Progenitor cell of endocrine pancreas (in vitro differentiated cells): Measurements from ENCODE around the gene SAMSN1. TPM values are rescaled to one million over a fixed set of nuclear protein-coding genes. Genes with fewer than 3 reads are reported as not detected.

Experiments used
- DNase-seq: peaks from one replicate; pipeline ENCODE4 v3.0.0; 2021; ENCODE audit warnings: low spot score; ENCODE audit not compliant: unreplicated experiment
- H3K27ac Mint-ChIP-seq: 2 replicates; pipeline ENCODE4 v1.8.0; 2021; ENCODE audit warnings: mild to moderate bottlenecking, moderate library complexity, mixed read lengths
- H3K27me3 Mint-ChIP-seq: 2 replicates; pipeline ENCODE4 v1.8.0; 2021; ENCODE audit warnings: mixed read lengths
- H3K36me3 Mint-ChIP-seq: 2 replicates; pipeline ENCODE4 v1.8.0; 2022; ENCODE audit warnings: mixed read lengths; ENCODE audit not compliant: insufficient read depth
- H3K4me1 Mint-ChIP-seq: 2 replicates; pipeline ENCODE4 v1.8.0; 2021; ENCODE audit warnings: low read depth, mixed read lengths
- H3K4me3 Mint-ChIP-seq: 2 replicates; pipeline ENCODE4 v1.8.0; 2021; ENCODE audit warnings: low read depth, mild to moderate bottlenecking, moderate library complexity, mixed read lengths
- H3K9me3 Mint-ChIP-seq: 2 replicates; pipeline ENCODE4 v1.8.0; 2021; ENCODE audit warnings: low read depth, mixed read lengths
- total RNA-seq: library from RNA; stranded (reverse); gene quantifications from 2 replicates; pipeline ENCODE4 v1.2.1, GENCODE V29; 2021
- TF ChIP-seq, protein P1 (sequence below): fragments of 200-600 bp; sonication (generic); IDR thresholded peaks from one replicate; pipeline ENCODE4 v1.5.0; 2021; ENCODE audit warnings: antibody characterized with exemption, mild to moderate bottlenecking; ENCODE audit not compliant: unreplicated experiment

Gene SAMSN1
- total RNA-seq, 1 donor from 2014 or later, result not detected

DNA sequence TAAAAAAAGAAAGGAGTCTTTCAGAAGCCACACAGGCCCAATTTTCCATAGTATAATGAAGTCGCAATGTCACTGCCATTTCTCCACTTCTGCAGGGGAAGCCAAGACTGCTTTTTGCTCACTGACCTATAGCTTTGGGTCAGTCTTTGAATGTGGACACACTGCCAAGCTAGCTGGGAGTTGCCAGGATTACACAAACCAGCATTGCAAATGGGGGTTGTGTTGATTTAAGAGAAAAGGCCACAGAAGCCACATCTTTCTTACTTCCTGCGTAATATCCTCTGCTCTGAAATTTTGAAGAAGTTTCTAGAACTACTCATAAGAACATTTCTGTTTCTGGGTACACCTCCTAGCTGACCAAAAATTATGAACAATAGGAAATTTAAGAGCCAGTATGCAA lies 45.8 kb upstream of the SAMSN1 start:
- H3K27me3 Mint-ChIP-seq, result no peaks in the 10 kb centered on the region

DNA sequence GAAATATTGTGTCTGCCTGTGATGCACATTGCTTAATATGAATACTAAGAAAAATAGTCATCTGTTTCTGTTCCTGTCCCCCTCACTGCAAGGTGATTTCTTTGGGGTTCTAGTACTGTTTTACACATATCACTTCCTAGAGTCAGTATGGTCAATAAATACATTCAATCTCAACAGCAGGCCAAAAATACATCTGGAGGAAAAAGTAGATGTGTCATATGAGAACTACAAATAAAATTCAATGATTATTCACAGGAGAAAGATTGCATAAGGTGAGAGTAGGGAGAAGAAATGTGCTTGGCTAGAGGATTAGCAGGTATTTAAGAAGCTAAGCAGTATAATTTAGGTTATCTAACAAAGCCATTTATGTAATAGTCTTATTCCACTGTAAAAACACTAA lies 45.3 kb upstream of the SAMSN1 start:
- TF ChIP-seq, protein P1, sequence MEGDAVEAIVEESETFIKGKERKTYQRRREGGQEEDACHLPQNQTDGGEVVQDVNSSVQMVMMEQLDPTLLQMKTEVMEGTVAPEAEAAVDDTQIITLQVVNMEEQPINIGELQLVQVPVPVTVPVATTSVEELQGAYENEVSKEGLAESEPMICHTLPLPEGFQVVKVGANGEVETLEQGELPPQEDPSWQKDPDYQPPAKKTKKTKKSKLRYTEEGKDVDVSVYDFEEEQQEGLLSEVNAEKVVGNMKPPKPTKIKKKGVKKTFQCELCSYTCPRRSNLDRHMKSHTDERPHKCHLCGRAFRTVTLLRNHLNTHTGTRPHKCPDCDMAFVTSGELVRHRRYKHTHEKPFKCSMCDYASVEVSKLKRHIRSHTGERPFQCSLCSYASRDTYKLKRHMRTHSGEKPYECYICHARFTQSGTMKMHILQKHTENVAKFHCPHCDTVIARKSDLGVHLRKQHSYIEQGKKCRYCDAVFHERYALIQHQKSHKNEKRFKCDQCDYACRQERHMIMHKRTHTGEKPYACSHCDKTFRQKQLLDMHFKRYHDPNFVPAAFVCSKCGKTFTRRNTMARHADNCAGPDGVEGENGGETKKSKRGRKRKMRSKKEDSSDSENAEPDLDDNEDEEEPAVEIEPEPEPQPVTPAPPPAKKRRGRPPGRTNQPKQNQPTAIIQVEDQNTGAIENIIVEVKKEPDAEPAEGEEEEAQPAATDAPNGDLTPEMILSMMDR, result no peak
- no peaks in the 10 kb centered on the region for H3K27me3 Mint-ChIP-seq
- no peak overlapping the region for H3K4me3 Mint-ChIP-seq
- H3K4me1 Mint-ChIP-seq, result no peaks in the 10 kb centered on the region
- no peak overlapping the region for H3K27ac Mint-ChIP-seq
- peaks cover 8% of the 10 kb centered on the region for H3K9me3 Mint-ChIP-seq
- H3K36me3 Mint-ChIP-seq, result no peaks in the 10 kb centered on the region
- no peak for DNase-seq

More for the DNA sequence above, 45.8 kb upstream of the SAMSN1 start:
- no peak for DNase-seq
- no peaks in the 10 kb centered on the region for H3K4me1 Mint-ChIP-seq
- TF ChIP-seq, protein P1, result no peak
- peaks cover 8% of the 10 kb centered on the region for H3K9me3 Mint-ChIP-seq
- no peak overlapping the region for H3K4me3 Mint-ChIP-seq
- no peak overlapping the region for H3K27ac Mint-ChIP-seq
- H3K36me3 Mint-ChIP-seq, result no peaks in the 10 kb centered on the region

DNA sequence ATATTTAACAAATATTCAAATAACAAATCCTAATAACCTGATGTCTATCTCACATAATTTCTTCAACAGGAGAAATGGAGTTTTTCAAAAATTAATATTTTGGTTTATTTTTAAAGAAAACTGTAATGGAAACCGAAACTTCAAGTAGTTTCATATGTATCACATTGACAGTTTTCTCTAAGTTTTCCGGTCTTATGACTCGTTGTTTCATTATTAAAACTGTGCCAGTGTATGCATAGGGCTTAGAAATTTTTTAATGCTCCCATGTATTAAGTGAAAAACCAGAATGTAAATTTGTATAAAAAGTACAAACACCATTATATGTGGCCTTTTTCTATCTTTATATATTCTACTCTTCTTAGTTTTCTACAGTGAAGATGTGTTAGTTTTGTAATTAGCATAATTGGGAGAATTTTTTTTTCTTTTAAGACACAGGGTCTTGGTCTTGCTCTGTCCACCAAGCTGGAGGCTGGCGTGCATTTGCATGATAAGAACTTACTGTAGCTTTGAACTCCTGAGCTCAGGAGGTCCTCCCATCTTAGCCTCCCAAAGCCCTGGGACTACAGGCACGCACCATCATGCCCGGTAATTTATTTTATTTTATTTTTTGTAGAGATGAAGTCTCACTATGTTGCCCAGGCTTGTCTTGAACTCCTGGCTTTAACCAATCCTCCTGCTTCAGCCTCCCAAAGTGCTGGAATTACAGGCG lies 43.9 kb upstream of the SAMSN1 start:
- TF ChIP-seq, protein P1, result no peak
- H3K27me3 Mint-ChIP-seq, result no peaks in the 10 kb centered on the region
- no peak overlapping the region for H3K4me3 Mint-ChIP-seq
- no peak for DNase-seq
- H3K9me3 Mint-ChIP-seq, result peaks cover 4% of the 10 kb centered on the region
- H3K36me3 Mint-ChIP-seq, result no peaks in the 10 kb centered on the region
- no peaks in the 10 kb centered on the region for H3K4me1 Mint-ChIP-seq
- no peak overlapping the region for H3K27ac Mint-ChIP-seq

DNA sequence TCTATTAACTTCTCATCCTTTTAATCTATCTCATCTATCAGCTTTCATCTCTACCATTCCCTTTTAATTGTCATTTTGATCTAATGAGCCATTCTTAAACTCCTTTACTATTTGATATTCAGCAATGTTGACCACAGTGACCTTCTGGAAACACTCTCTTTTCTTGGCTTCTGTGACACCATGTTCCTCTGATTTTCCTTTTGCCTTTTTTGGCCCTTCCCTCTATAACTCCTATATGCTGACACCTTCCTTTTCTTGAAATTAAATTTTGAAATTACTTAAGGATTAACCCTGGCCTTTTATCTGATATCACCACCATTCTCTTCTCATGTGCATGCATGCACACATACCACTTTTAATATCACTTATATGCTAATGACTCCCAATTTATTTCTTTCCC lies 41.2 kb upstream of the SAMSN1 start:
- no peak for DNase-seq
- TF ChIP-seq, protein P1, result no peak
- H3K9me3 Mint-ChIP-seq, result peaks cover 4% of the 10 kb centered on the region
- H3K27me3 Mint-ChIP-seq, result no peaks in the 10 kb centered on the region
- no peak overlapping the region for H3K4me3 Mint-ChIP-seq
- no peaks in the 10 kb centered on the region for H3K4me1 Mint-ChIP-seq
- no peak overlapping the region for H3K27ac Mint-ChIP-seq
- no peaks in the 10 kb centered on the region for H3K36me3 Mint-ChIP-seq

DNA sequence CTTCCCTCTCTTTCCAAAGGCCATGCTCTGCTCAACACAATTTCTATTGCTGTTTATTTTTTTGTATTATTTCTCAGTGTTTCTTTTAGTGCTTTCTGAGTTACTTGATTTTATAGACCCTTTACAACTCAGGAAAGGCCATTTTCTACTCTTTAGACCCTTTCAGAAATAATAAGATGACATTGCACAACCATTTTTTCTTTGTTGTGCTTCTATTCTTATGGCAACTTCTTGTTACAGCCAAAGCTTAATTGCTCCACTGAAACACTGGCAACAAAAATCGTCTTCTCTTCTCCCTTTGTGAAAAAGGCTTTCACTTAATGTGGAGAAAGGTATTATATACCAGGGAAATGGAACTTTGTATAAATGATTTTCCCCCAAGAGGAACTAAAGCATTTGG lies 39.0 kb upstream of the SAMSN1 start:
- H3K9me3 Mint-ChIP-seq, result peaks cover 4% of the 10 kb centered on the region
- H3K27me3 Mint-ChIP-seq, result no peaks in the 10 kb centered on the region
- no peak overlapping the region for H3K4me3 Mint-ChIP-seq
- no peaks in the 10 kb centered on the region for H3K36me3 Mint-ChIP-seq
- TF ChIP-seq, protein P1, result no peak
- H3K27ac Mint-ChIP-seq, result no peak overlapping the region
- DNase-seq, result no peak
- H3K4me1 Mint-ChIP-seq, result no peaks in the 10 kb centered on the region
